ENCODE measurements around the gene COG7. TPM values are rescaled to one million over a fixed set of nuclear protein-coding genes. Genes with fewer than 3 reads are reported as not detected.

Gene COG7
- total RNA-seq, 1 experiment from 2014 or later = 22.1 TPM

DNA sequence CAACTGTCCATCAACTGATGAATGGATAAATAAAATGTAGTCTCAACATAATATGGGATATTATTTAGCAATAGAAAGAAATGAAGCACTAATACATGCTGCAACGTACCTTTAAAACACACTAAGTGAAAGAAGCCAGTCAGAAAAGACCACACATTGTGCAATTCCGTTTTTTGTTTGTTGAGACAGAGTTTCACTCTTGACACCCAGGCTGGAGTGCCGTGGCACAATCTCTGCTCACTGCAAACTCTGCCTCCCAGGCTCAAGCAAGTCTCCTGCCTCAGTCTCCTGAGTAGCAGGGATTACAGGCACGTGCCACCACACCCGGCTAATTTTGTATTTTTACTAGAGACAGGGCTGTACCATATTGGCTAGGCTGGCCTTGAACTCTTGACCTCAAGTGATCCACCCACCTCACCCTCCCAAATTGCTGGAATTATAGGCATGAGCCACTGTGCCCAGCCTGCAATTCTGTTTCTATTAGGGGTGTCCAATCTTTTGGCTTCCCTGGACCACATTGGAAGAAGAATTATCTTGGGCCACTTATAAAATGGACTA is 110.8 kb downstream of the COG7 start:
- no TSS peak for BruUV-seq (replicated peaks)
- H3K27me3 ChIP-seq (ENCODE audit: insufficient read depth, low read length) = no peaks in the 10 kb centered on the region
- no peaks in the 10 kb centered on the region for H3K9me3 ChIP-seq (ENCODE audit: control insufficient read depth in 1 of 2, insufficient read depth in 1 of 2, low read depth in 1 of 2, low read length in 2 of 2)
- ChIA-PET POLR2A (no interaction called here), CTCF (no interaction called here), RAD21 (ENCODE audit: low non-redundant PET in 1 of 2, low total read pairs in 2 of 2, uncharacterized antibody in 2 of 2, unreplicated experiment in 2 of 2) (no interaction called here)
- TF ChIP-seq CBX3 (IDR thresholded peaks at IDR 0.05; ENCODE audit: low read depth) (no peak), FOSL1 (IDR thresholded peaks at IDR 0.05; ENCODE audit: low read depth) (no peak), POLR2AphosphoS5 (IDR thresholded peaks at IDR 0.05; ENCODE audit: low read depth, low read length) (no peak)
- TF ChIP-seq, protein P1, sequence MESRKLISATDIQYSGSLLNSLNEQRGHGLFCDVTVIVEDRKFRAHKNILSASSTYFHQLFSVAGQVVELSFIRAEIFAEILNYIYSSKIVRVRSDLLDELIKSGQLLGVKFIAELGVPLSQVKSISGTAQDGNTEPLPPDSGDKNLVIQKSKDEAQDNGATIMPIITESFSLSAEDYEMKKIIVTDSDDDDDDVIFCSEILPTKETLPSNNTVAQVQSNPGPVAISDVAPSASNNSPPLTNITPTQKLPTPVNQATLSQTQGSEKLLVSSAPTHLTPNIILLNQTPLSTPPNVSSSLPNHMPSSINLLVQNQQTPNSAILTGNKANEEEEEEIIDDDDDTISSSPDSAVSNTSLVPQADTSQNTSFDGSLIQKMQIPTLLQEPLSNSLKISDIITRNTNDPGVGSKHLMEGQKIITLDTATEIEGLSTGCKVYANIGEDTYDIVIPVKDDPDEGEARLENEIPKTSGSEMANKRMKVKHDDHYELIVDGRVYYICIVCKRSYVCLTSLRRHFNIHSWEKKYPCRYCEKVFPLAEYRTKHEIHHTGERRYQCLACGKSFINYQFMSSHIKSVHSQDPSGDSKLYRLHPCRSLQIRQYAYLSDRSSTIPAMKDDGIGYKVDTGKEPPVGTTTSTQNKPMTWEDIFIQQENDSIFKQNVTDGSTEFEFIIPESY (IDR thresholded peaks at IDR 0.05; ENCODE audit: extremely low read depth, insufficient replicate concordance, low read length) = no peak
- H3K36me3 ChIP-seq (ENCODE audit: control insufficient read depth in 1 of 2, insufficient read depth in 2 of 2, low read length in 2 of 2) = no peaks in the 10 kb centered on the region
- no peaks in the 10 kb centered on the region for H3K9me2 ChIP-seq (ENCODE audit: insufficient read depth)
- no peak overlapping the region for H3K4me3 ChIP-seq (replicated peaks in 1 of 2; ENCODE audit: low read depth in 1 of 2, low read length in 2 of 2)
- no peaks in the 10 kb centered on the region for H3K79me2 ChIP-seq (ENCODE audit: insufficient read depth, low read length)
- no peak for DNase-seq (ENCODE audit: low read depth, low spot score)
- intact Hi-C loops (cut with micrococcal nuclease) = no loop called here
- H4K20me1 ChIP-seq (ENCODE audit: insufficient read depth) = no peaks in the 10 kb centered on the region
- H3K4me2 ChIP-seq (ENCODE audit: low read length) = no peak overlapping the region
- no peaks in the 10 kb centered on the region for H3K4me1 ChIP-seq (ENCODE audit: control insufficient read depth in 1 of 2, insufficient read depth in 2 of 2, low read length in 2 of 2)
- H3K9ac ChIP-seq (ENCODE audit: low read length) = no peak overlapping the region
- H3K27ac ChIP-seq (ENCODE audit: low read depth, low read length) = no peak overlapping the region
- H2AFZ ChIP-seq (ENCODE audit: low read depth, low read length, poor library complexity, severe bottlenecking) = no peak overlapping the region
- no peak for ATAC-seq

DNA sequence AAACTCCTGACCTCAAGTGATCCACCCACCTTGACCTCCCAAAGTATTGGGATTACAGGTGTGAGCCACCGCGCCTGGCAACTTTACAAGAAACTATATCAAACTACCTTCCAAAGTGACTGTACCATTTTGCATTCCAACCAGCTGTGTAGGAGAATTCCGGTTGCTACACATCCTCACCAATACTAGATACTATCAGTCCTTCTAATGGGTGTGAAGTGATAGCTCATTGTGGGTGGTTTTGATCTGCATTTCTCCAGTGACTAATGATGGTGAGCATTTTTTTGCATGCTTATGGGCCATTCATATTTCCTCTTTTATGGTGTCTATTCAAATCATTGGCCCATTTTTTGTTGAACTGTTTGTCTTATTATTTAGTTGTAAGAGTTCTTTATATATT is 113.2 kb downstream of the COG7 start:
- Histone ChIP-seq H3K4me2 (ENCODE audit: low read length) (no peak overlapping the region), H3K79me2 (ENCODE audit: insufficient read depth, low read length) (no peaks in the 10 kb centered on the region), H3K4me1 (ENCODE audit: control insufficient read depth in 1 of 2, insufficient read depth in 2 of 2, low read length in 2 of 2) (peaks cover 0 to 5% of the 10 kb centered on the region in 2 experiments; a peak in 1 of 4 replicates), H3K4me3 (replicated peaks in 1 of 2; ENCODE audit: low read depth in 1 of 2, low read length in 2 of 2) (no peak overlapping the region), H4K20me1 (ENCODE audit: insufficient read depth) (no peaks in the 10 kb centered on the region), H2AFZ (ENCODE audit: low read depth, low read length, poor library complexity, severe bottlenecking) (no peak overlapping the region), H3K27ac (ENCODE audit: low read depth, low read length) (no peak overlapping the region), H3K9me3 (ENCODE audit: control insufficient read depth in 1 of 2, insufficient read depth in 1 of 2, low read depth in 1 of 2, low read length in 2 of 2) (no peaks in the 10 kb centered on the region), H3K36me3 (ENCODE audit: control insufficient read depth in 1 of 2, insufficient read depth in 2 of 2, low read length in 2 of 2) (no peaks in the 10 kb centered on the region), H3K9me2 (ENCODE audit: insufficient read depth) (no peaks in the 10 kb centered on the region), H3K27me3 (ENCODE audit: insufficient read depth, low read length) (no peaks in the 10 kb centered on the region), H3K9ac (ENCODE audit: low read length) (no peak overlapping the region)
- POLR2A ChIA-PET = no interaction called here
- CTCF ChIA-PET = no interaction called here
- intact Hi-C loops (cut with micrococcal nuclease) = no loop called here
- BruUV-seq (replicated peaks) = no TSS peak
- ATAC-seq (no peak), DNase-seq (ENCODE audit: low read depth, low spot score) (no peak)
- RAD21 ChIA-PET (ENCODE audit: low non-redundant PET in 1 of 2, low total read pairs in 2 of 2, uncharacterized antibody in 2 of 2, unreplicated experiment in 2 of 2) = no interaction called here
- TF ChIP-seq YY1 (IDR thresholded peaks at IDR 0.05; ENCODE audit: extremely low read depth, insufficient replicate concordance, low read depth, low read length) = no peak
- no peak for TF ChIP-seq POLR2A (IDR thresholded peaks at IDR 0.05; ENCODE audit: borderline replicate concordance, extremely low read depth, insufficient read depth, insufficient read length)
- TF ChIP-seq POLR2AphosphoS5 (IDR thresholded peaks at IDR 0.05; ENCODE audit: low read depth, low read length) = no peak
- TF ChIP-seq ZFX (IDR thresholded peaks at IDR 0.05) = no peak
- TF ChIP-seq, protein P2, sequence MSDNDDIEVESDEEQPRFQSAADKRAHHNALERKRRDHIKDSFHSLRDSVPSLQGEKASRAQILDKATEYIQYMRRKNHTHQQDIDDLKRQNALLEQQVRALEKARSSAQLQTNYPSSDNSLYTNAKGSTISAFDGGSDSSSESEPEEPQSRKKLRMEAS (IDR thresholded peaks at IDR 0.05) = no peak
- no peak for TF ChIP-seq EZH2phosphoT487 (IDR thresholded peaks at IDR 0.05; ENCODE audit: borderline replicate concordance)
- no peak for TF ChIP-seq CBX3 (IDR thresholded peaks at IDR 0.05; ENCODE audit: low read depth)
- no peak for TF ChIP-seq SRF (IDR thresholded peaks at IDR 0.05; ENCODE audit: low read depth)
- TF ChIP-seq, protein P3, sequence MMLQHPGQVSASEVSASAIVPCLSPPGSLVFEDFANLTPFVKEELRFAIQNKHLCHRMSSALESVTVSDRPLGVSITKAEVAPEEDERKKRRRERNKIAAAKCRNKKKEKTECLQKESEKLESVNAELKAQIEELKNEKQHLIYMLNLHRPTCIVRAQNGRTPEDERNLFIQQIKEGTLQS (IDR thresholded peaks at IDR 0.05) = no peak
- TF ChIP-seq TCF7L2 (IDR thresholded peaks at IDR 0.05; ENCODE audit: borderline replicate concordance, extremely low read depth, insufficient read depth, insufficient read length) = no peak
- TF ChIP-seq, protein P4, sequence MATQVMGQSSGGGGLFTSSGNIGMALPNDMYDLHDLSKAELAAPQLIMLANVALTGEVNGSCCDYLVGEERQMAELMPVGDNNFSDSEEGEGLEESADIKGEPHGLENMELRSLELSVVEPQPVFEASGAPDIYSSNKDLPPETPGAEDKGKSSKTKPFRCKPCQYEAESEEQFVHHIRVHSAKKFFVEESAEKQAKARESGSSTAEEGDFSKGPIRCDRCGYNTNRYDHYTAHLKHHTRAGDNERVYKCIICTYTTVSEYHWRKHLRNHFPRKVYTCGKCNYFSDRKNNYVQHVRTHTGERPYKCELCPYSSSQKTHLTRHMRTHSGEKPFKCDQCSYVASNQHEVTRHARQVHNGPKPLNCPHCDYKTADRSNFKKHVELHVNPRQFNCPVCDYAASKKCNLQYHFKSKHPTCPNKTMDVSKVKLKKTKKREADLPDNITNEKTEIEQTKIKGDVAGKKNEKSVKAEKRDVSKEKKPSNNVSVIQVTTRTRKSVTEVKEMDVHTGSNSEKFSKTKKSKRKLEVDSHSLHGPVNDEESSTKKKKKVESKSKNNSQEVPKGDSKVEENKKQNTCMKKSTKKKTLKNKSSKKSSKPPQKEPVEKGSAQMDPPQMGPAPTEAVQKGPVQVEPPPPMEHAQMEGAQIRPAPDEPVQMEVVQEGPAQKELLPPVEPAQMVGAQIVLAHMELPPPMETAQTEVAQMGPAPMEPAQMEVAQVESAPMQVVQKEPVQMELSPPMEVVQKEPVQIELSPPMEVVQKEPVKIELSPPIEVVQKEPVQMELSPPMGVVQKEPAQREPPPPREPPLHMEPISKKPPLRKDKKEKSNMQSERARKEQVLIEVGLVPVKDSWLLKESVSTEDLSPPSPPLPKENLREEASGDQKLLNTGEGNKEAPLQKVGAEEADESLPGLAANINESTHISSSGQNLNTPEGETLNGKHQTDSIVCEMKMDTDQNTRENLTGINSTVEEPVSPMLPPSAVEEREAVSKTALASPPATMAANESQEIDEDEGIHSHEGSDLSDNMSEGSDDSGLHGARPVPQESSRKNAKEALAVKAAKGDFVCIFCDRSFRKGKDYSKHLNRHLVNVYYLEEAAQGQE (IDR thresholded peaks at IDR 0.05; ENCODE audit: low read depth) = no peak
- TF ChIP-seq SP1 (IDR thresholded peaks at IDR 0.05; ENCODE audit: low read depth) = no peak
- no peak for TF ChIP-seq RAD21 (IDR thresholded peaks at IDR 0.05; ENCODE audit: low read depth)

Data from HCT116 (cell line).